ENCODE measurements around the gene SYT10.
"Not testable (repeated sequence)": the region's sequence is repeated elsewhere in the genome, so short reads cannot be mapped to it uniquely, and the experiment has no call there.

The SYT10 gene, protein sequence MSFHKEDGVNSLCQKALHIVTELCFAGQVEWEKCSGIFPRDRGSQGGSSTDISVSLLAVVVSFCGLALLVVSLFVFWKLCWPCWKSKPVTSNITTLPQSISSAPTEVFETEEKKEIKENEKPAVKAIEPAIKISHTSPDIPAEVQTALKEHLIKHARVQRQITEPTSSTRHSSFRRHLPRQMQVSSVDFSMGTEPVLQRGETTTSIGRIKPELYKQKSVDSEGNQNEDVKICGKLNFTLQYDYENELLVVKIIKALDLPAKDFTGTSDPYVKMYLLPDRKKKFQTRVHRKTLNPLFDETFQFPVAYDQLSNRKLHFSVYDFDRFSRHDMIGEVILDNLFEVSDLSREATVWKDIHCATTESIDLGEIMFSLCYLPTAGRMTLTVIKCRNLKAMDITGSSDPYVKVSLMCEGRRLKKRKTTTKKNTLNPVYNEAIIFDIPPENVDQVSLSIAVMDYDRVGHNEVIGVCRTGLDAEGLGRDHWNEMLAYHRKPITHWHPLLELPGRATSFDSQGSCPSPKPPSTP

DNA sequence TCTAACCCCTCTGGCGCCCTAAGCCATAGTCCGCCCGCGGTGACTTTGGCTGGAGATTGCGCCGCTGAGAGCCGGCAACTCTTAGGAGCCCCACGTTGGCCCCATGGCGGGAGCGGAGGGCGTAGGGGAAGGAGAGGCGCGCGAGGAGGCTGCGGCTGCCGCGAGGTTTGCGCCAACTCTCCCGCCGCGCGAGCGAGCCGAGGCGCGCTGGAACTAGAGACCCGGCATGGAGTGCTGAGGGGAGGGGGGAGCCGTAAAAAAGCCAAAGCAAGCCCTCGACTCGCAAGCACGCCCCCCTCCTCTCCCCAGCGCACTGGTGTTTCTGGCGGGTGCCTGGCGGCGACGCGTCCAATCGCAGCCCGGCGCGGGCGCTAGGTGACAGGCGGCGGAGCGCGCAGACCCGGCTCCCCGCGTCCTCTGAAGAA, at the start of gene SYT10:
SYT10 (minus strand) TSS at position 233 of the 425 bp plus-strand sequence. CDS start 297 bp downstream, outside the sequence.
- no peak for DNase-seq (ENCODE audit: low spot score)

DNA sequence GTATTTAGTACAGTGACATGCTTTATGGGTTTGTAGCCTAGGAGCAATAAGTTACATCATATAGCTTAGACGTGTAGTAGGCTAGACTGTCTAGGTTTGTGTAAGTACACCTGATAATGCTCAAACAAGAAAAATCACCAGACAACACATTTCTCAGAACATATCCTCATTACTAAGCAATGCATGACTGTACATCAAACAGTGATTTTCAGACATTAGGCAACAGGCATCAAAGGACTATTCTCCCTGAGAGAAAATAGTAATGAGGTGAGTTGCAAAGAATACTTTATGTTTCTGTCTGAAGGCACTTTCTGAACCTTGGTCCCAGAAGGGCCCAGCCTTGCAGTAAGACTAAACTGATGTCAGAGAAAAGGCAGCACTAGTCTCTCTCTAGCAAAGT, 48.4 kb upstream of the SYT10 start:
- DNase-seq (ENCODE audit: low spot score): no peak

DNA sequence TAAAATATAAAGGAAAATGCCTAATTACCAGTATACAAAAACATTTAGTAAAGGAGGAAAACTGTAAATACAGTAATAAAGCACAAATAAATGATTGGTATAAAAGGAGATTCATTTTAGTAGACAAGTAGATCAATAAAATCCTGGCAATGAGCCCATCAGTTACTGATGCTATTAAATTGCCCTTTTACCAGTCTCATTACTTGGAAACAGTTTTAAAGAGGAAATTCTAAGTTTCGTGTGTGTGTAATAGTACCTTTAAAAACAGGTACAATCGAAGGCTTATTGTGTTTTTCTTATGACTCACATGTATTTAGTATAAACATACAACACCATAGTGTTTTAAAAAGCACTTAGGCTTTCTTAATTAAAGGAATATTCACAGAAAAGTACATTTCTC, 46.4 kb upstream of the SYT10 start:
- no peak for DNase-seq (ENCODE audit: low spot score)

DNA sequence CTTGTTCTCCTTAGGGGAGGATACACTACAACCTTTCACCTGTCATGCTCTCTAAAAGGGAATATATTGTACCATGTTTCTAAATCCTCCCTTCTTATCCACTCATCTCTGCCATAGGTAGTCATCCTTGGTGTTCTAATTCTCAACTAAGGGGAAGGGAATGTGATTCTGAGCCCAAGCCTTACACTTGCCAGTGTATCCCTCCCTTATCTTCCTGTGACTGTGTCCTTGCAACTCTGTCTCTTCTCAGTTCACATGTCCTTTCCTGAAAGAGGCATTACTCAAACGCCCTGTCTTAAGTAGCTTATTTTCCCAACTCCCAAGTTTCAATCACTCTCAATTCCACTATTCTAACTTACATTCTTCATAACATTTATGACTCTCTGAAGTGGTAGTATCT, 44.5 kb upstream of the SYT10 start:
- no peak for DNase-seq (ENCODE audit: low spot score)

DNA sequence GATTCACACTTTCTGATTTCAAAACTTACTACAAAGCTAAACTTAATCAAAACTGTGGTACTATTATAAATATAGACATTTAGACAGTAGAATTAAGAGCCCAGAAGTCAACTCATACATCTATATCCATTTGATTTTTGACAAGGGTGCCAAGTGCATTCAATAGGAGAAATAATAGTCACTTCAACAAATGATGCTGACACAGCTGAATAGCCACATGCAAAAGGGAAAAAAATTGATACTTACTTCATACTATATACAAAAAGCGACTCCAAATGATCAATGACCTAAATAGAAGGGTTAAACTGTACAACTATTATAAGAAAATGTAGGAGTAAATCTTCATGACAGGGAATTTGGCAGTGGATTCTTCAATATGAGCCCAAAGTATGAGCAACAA, 40.7 kb upstream of the SYT10 start:
- DNase-seq (ENCODE audit: low spot score): no peak

DNA sequence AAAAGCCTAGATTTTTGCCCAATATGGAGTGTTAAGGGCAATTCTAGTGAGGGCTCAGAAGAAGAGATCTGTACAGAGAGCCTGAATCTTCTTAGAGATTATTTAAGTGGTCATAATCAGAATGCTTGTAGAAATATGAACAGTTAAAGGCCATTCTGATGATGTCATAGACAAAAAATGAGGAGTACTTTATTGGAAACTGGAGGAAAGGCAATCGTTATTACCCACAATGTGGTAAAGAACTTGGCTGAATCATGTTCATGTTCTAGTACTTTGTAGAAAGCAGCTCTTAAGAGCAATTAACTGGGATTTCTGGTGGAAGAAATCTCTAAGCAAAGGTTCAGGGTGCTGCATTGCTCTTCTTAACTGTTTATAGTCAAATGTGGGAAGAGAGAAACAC, 36.4 kb upstream of the SYT10 start:
- no peak for DNase-seq (ENCODE audit: low spot score)

DNA sequence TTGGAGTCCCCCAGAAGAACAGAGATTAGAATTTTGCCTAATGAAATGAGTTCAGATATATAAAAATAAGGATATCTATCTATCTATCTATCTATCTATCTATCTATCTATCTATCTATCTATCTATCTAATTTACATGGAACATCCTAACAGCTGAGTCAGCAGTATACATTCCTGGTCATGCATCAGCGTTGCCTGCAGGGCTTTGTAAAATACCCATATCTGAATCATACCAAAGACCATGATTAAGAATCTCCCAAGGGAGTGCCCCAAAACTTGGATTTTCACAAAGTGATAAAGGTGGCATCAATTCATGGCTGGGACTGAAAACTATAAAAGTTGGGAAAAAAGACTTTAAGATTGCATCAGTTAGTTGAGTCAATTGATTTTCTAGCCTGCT, 32.7 kb upstream of the SYT10 start:
- no peak for DNase-seq (ENCODE audit: low spot score)

DNA sequence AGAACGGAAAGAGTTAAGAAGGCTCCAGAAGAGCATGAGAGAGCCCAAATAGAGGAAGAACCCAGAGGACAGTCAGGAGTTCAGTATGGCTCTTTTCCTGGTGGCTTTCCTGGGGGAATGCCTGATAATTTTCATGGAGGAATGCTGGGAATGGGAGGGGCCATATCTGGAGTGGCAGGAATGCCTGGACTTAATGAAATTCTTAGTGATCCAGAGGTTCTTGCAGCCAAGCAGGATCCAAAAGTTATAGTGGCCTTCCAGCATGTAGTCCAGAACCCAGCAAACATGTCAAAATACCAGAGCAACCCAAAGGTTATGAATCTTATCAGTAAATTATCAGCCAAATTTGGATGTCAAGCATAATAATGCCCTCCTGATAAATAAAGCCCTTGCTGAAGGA, 15.5 kb upstream of the SYT10 start:
- no peak for DNase-seq (ENCODE audit: low spot score)

DNA sequence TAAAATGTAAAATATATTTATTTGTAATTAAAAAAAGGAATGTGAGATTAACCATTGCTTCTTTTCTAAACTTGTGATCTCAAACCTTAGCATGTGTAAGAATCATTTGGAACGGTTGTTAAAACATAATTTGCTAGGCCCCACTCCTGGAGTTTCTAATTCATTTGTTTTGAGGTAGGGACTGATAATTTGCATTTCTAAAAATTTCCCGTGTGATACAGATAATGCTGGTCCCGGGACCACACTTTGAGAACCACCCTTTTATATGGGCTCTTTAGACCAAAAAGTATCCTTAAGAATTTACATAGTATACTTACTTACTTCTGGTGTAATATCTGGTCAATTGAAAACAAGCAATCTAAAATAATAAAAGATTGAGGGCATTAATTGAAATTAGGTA, 10.9 kb upstream of the SYT10 start:
- no peak for DNase-seq (ENCODE audit: low spot score)

DNA sequence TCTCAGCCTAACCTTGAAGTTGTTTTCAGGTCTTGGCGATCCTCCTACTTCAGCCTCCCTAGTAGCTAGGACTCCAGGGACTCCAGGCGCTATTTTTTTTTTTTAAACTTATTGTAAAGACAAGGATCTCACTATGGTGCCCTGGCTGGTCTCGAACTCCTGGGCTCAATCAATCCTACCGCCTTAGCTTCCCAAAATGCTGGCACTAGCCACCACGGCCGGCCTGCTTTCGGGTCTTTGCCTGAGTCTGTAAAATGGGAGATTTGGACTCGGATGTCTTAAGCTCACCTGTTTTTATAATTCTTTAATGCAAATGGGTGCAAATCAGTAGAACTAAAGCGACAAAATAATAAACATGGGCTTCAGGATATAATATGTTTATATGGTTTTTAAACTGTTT, 858 bp upstream of the SYT10 start:
- no peak for DNase-seq (ENCODE audit: low spot score)

DNA sequence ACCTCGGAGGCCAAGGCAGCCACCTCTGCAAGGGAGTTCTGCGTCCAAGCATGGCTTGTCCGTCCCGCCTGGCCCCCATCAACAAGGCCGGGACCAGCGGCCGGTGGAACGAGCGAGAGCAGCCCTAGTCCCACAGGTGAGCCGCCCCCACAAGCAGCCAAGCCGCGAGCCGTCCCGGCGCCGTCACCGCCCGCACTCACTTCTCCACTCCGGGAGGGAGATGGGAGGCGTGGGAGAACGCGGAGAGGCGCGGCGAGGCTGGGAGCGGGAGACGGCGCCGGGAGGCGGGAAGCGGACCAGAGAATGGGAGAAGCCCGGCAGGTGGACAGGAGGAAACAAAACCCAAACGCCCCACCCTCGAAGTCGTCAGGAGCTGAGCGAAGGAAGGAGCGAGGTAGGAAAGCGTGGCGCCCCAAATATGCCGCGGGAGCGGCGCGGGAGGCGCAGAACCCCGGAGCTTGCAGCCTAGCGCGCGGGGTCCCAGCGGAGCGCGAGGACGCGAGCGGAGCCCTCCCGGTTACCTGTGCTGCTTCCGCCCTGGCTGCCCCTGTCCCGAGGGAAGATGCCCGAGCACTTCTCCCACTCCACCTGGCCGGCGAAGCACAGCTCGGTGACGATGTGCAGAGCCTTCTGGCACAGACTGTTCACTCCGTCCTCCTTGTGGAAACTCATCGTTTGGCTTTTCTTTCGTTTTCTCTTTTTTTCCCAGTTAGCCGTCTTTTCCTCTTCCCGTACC, 600 bp downstream of the SYT10 start:
- no peak for DNase-seq (ENCODE audit: low spot score)

DNA sequence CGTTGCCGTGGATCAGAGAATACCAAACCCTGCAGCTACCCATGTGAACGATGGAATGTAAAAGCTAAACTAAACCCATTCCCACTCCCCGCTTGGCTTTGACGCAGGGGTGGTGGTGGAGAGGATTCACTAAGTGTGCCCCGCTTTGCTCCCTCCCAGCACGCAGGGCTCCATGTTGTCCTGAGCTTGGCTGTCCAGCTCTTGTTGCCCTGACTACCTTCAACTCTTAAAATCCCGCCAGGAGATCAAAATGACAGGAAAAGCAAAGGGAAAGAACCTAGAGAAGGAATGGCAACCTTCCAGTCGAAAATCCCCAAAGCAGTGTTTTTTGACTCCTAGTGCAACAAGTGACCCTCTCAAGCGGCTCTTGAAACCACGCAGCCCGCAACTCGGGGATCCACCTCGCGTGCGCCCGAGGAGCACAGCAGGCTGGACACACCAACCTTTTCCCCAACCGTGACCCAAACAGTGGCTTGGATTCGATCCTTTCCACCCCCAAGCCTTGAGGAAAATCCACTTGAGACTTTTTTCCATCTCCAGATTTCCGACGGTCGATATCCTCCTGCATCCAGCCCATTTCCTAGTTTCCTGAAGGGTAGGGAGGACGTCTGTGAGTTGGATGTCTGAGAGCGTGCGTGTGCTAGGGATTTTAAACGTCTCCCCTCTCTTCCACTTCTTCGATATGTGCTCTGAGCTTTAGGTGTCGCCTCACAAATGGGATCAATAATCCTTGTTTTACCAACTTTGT, 1.4 kb downstream of the SYT10 start:
- no peak for DNase-seq (ENCODE audit: low spot score)

DNA sequence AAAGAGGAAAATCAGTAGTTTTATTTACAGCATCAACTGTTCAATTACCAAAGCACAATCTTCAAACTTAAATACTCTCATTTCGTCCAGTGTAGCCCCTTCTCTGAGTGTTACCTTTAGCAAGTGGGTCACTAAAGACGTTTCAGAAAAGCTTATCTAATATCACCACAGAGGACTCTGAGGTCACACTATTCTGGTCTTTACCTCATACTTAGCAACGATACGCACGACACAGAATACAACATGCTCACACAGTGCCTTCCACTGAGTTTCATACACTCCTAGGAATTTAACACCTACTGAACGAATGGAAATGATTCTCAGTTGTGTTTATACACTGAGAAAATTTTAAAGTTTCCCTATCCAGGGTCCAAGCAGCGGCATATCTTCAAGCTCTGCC, 2.0 kb downstream of the SYT10 start:
- DNase-seq (ENCODE audit: low spot score): no peak

DNA sequence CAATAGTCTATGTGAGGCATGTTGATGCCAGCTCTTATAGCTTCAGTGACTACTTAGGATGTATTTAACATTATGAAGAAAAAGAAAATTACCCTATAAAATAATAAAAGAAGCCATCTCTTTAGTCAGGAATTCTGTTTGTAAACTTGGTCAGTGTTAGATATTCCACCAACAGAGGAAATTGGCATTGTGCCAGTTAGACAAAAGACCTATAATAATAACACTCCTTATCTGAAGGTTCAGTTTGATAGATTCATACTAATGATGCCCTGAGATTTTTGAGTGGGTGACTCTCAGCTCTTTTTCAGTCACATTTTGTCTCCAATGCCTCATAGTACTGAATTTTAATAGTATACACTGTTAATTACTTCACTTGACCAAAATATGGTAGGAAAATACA, 6.6 kb downstream of the SYT10 start:
- no peak for DNase-seq (ENCODE audit: low spot score)

DNA sequence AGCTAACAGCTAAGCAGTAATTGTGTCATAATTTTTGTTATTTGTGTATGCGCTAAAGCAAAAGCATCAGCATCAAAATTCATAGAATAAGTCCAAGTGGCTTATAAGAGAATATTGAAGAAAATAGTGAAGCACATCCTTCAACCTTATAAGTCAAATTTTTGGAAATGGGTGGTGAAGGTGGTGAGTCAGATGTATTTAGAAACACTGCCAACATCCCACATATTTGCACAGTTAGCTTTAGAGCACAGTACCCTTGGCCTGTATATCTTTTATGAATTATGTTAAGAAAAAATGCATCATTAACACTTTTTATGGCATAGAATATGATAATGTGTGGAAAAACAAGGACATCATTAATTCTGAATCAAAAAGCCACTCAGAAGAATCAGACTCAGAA, 8.0 kb downstream of the SYT10 start:
- no peak for DNase-seq (ENCODE audit: low spot score)

DNA sequence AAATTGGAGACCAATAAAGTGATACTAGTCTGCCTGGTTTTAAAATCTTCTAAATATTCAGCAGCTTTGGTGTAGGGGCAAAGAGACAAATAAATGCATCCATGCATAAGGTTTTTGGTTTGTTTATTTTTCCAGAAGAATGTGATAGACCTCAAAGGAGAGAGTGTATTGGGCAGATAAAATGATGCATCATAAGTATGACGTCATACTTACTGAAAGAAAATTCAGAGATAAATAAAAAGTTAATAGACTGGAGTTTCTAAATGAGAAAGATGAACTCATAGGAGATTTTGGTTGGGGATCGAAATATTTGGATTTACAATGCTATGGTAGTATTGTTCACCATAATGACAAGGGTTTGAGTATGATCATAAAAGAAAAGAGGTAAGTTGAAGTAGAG, 10.2 kb downstream of the SYT10 start:
- no peak for DNase-seq (ENCODE audit: low spot score)

DNA sequence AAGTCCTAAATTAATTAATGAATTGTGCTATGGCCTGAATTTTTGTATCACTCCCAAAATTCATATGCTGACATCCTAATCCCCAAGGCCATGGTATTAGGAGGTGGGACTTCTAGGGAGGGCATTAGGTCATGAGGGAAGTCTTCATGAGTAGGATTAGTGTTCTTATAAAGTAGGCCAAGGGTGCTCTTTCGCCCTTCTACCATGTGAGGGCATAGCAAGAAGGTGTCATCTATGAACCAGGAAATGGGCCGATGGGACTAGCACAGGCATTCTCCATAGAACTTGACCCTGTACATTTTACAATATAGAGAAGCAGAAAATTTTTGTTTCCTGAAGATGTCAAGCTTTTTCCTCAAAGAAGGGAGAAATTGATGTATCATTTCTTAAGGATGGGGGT, 12.5 kb downstream of the SYT10 start:
- no peak for DNase-seq (ENCODE audit: low spot score)

DNA sequence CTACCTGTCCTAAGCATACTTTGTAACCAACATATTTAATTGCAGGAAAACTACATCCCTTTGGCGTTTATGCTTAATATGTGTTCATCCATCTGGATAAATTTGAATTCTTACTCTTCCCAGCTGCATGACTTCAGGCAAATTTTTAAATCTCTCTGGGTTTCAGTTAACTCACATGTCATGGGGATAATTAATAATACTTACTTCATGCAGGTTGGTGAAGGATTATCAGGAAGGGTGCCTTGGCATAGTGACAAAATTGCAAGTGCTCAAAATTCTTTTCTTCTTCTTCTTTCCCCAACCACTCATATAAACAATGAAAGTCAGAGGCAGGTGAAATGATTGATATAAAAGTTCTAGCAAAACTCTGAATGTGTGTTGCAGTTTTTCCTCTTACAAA, 15.9 kb downstream of the SYT10 start:
- no peak for DNase-seq (ENCODE audit: low spot score)

DNA sequence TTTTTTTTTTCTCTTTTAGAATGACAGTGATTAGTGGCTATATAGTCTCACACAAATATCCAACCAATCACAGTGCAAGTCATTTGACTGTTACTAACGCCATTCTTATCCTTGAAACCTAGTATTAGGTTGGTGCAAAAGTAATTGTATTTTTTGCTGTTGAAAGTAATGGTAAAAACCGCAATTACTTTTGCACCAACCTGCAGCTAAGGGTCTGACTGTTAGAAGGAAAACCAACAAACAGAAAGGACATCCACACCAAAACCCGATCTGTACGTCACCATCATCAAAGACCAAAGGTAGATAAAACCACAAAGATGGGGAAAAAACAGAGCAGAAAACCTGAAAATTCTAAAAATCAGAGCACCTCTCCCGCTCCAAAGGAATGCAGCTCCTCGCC, 27.2 kb downstream of the SYT10 start:
- not testable (repeated sequence) for DNase-seq (ENCODE audit: low spot score)

DNA sequence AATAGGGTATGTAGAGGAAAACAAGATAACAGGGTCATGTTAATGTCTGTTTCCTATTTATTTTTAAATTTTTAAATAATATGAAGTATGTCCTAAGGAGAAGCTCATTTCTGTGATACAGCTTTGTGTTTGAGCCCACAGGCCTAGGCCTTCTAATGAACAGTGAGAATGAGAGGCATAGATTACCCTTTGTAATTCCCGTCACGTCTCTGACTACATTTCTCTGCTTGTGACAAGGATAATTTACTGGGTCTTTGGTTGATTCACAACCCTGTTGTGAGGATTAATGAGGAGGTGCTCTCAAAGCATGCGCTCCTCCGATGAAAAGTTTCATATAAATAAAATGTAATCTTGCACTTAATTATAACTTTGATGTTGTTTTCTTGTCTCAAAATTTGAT, 56.1 kb downstream of the SYT10 start:
- no peak for DNase-seq (ENCODE audit: low spot score)

DNA sequence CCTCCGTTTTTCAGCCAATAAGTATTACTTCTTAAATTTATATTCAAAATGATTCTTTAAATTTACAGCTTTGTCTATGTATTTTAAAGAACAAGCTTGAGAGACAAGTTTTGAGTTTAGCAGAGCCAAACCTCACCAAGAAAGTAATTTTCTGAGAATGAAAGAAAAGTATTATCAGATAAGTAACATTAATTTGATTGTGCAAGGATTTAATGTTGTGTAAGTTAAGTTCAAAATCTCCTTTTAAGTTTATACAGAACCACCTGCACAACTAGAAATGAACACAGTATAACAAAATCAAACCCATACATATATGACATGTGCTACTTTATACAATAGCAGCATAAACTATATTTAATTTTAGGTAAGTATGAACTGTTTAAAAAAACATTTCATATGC, 63.5 kb downstream of the SYT10 start:
- DNase-seq (ENCODE audit: low spot score): no peak

DNA sequence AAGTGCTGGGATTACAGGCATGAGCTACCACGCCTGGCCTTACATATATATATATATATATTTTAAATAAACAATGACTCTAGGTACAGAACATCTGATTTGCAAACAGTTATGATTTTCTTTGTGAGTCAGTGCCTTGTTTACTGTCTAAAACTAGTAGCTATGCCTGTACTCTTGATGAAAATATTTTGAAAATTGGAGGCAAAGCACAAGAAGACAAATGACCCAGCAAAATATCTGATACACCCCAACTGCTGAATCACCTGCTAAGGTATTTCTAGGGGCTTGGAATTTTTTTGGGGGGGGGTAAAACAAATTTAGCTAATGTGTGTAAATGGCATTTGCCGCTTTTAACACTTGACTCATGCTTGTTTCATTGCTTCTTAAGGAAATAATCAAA, 69.3 kb downstream of the SYT10 start:
- DNase-seq (ENCODE audit: low spot score): no peak

DNA sequence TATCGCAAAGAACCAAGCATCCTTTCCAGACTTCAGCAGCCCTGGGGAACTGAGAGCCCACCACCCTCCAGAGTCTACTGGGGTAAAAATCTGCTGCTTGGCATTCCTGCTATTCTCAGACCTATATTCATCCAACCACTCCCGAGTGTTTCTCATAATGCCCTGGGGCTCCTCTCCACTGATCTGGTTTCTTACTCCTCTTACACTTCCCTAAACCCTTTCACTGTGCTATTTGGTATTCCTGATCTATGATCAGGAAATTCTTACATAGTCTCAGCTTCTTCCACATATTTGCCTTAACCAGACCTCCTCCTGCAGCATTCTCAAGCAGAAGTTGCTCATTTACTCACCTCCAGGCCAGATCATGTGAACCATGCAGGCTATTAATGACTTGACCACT, 82.4 kb downstream of the SYT10 start:
- DNase-seq (ENCODE audit: low spot score): no peak
